PC-3 (cell line): ENCODE measurements around the gene CEP131. TPM values are rescaled to one million over a fixed set of nuclear protein-coding genes. Genes with fewer than 3 reads are reported as not detected.

Source experiments
- ATAC-seq: fragments of 200-7000 bp; cut with Tn5 transposase; 2 replicates; pipeline ENCODE4 v1.9.1; 2020; ENCODE audit warnings: mild to moderate bottlenecking, moderate library complexity
- BruUV-seq: library from RNA; stranded (reverse); fragments of 400-500 nt; replicated peaks from 2 replicates; lab custom pipeline; 2021; lab: Mats Ljungman, UMichigan
- CTCF ChIA-PET: fragments of 300-600 bp; sonication (Branson Sonifier 250); formaldehyde crosslinking; loops from one replicate; lab custom pipeline; 2022; ENCODE audit warnings: antibody characterized with exemption; lab: Charles Lee
- POLR2A ChIA-PET: fragments of 300-600 bp; sonication (Branson Sonifier 250); formaldehyde crosslinking; loops from one replicate; lab custom pipeline; 2022; ENCODE audit warnings: antibody characterized with exemption; ENCODE audit not compliant: unreplicated experiment; lab: Charles Lee
- DNase-seq: peaks from one replicate; pipeline ENCODE4 v3.0.0-alpha.2; 2015
- H2AFZ ChIP-seq: fragments of 300-600 bp; sonication (generic); 2 replicates; pipeline ENCODE4 v1.6.0; 2016; ENCODE audit warnings: antibody characterized with exemption, low read length
- H3F3A ChIP-seq: fragments of 300-600 bp; sonication (generic); one replicate; pipeline ENCODE4 v1.6.0; 2017; ENCODE audit warnings: antibody characterized with exemption, low read length, control low read depth, mild to moderate bottlenecking; ENCODE audit not compliant: unreplicated experiment
- H3K27ac ChIP-seq: fragments of 300-600 bp; sonication (generic); 2 replicates; pipeline ENCODE4 v1.5.1; 2016; ENCODE audit warnings: mild to moderate bottlenecking, low read length
- H3K27me3 ChIP-seq: fragments of 300-600 bp; sonication (generic); 2 replicates; pipeline ENCODE4 v1.6.1; 2016; ENCODE audit warnings: low read length, mixed read lengths
- H3K36me3 ChIP-seq: fragments of 300-600 bp; sonication (generic); 2 replicates; pipeline ENCODE4 v1.6.1; 2016; ENCODE audit warnings: low read depth, mixed run types, low read length, mixed read lengths
- H3K4me1 ChIP-seq: fragments of 300-600 bp; sonication (generic); 2 replicates; pipeline ENCODE4 v1.5.1; 2016; ENCODE audit warnings: low read length; ENCODE audit not compliant: insufficient read depth
- H3K4me2 ChIP-seq: fragments of 300-600 bp; sonication (generic); 2 replicates; pipeline ENCODE4 v1.6.0; 2016; ENCODE audit warnings: low read length
- H3K4me3 ChIP-seq: fragments of 300-600 bp; sonication (generic); 2 replicates; pipeline ENCODE4 v1.5.1; 2016; ENCODE audit warnings: mild to moderate bottlenecking, low read length, mixed read lengths
- H3K79me2 ChIP-seq: fragments of 300-600 bp; sonication (generic); 2 replicates; pipeline ENCODE4 v1.6.1; 2017; ENCODE audit warnings: low read length, mixed read lengths
- H3K9ac ChIP-seq: fragments of 300-600 bp; sonication (generic); 2 replicates; pipeline ENCODE4 v1.6.0; 2016; ENCODE audit warnings: mild to moderate bottlenecking, low read length
- H3K9me2 ChIP-seq: fragments of 300-600 bp; sonication (generic); replicated peaks from 2 replicates; pipeline ENCODE4 v1.6.1; 2016; ENCODE audit warnings: mixed run types, low read length, mixed read lengths
- H3K9me3 ChIP-seq: fragments of 300-600 bp; sonication (generic); 2 replicates; pipeline ENCODE4 v1.6.1; 2016; ENCODE audit warnings: low read length, mixed read lengths
- H4K20me1 ChIP-seq: fragments of 300-600 bp; sonication (generic); 2 replicates; pipeline ENCODE4 v1.6.1; 2016; ENCODE audit warnings: low read length, mixed read lengths
- EZH2 ChIP-seq: fragments of 300-600 bp; sonication (generic); IDR thresholded peaks from one replicate; pipeline ENCODE4 v1.6.1; 2017; ENCODE audit warnings: antibody characterized with exemption, mild to moderate bottlenecking, low read length; ENCODE audit not compliant: unreplicated experiment
- EZH2phosphoT487 ChIP-seq: fragments of 300-600 bp; sonication (generic); IDR thresholded peaks from 2 replicates; pipeline ENCODE4 v1.6.1; 2018; ENCODE audit warnings: mild to moderate bottlenecking, antibody characterized with exemption, low read length, borderline replicate concordance
- intact Hi-C: fragments of 100-400 bp; cut with micrococcal nuclease; formaldehyde crosslinking; loops from 2 replicates; pipeline ENCODE4 v1.9.0; 2023
- total RNA-seq: library from RNA; depleted of rRNA; stranded (reverse); fragments of >200 nt; gene quantifications from 2 replicates; pipeline ENCODE4 v1.2.3, GENCODE V29; 2014
- TF ChIP-seq, protein P1 (sequence below): fragments of 300-600 bp; sonication (generic); conservative IDR thresholded peaks from 2 replicates; pipeline ENCODE4 v1.5.1; 2017; ENCODE audit warnings: antibody characterized with exemption, low read depth, mild to moderate bottlenecking, low read length

Gene CEP131
- total RNA-seq, 1 experiment from 2014 or later, result 32.1 TPM

DNA sequence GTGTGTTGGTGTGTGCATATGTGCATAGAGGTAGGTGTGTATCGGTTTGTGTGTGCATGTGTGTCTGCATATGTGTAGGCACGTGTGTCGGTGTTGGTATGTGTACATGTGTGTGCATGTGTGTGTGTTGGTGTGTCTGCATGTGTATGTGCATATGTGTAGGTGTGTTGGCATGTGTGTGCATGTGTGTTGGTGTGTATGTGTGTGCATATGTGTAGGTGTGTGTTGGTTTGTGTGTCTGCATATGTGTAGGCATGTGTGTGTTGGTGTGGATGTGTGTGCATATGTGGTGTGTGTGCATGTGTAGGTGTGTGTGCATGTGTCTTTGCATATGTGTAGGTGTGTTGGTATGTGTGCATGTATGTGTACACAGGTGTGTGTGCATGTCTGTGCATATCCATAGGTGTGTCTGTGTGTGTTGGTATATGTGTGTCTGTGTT lies 52.9 kb downstream of the CEP131 start:
- CTCF ChIA-PET, result no interaction called here

DNA sequence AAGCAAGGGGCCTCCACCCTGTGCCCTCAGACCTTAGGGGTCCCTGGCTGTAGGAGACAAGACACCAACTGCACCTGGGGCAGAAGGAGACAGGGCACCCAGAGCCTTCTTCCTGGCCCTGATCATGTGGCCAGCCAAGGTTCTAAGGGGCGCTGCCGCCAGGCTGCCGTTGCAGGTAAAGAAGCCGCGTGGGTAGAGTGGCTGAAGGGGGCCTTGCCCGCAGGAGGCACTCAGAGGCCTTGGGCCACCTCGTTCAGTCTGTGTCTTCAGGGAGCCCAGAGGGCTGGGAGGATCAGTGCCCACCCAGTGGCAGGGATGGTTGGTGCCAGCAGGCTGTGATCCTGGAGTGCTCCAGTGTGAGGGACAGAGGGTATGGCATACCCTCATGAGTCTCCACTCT lies 55.1 kb downstream of the CEP131 start:
- Histone ChIP-seq H2AFZ (no peak overlapping the region), H3K9ac (no peak overlapping the region), H3K4me1 (no peaks in the 10 kb centered on the region), H3F3A (no peaks in the 10 kb centered on the region), H3K79me2 (no peaks in the 10 kb centered on the region), H3K27me3 (peaks cover 15% of the 10 kb centered on the region), H3K9me3 (no peaks in the 10 kb centered on the region), H3K9me2 (no peaks in the 10 kb centered on the region), H4K20me1 (no peaks in the 10 kb centered on the region), H3K36me3 (no peaks in the 10 kb centered on the region), H3K4me2 (no peak overlapping the region), H3K27ac (no peak overlapping the region), H3K4me3 (no peak overlapping the region)
- TF ChIP-seq EZH2phosphoT487 (no peak), EZH2 (no peak)
- TF ChIP-seq, protein P1, sequence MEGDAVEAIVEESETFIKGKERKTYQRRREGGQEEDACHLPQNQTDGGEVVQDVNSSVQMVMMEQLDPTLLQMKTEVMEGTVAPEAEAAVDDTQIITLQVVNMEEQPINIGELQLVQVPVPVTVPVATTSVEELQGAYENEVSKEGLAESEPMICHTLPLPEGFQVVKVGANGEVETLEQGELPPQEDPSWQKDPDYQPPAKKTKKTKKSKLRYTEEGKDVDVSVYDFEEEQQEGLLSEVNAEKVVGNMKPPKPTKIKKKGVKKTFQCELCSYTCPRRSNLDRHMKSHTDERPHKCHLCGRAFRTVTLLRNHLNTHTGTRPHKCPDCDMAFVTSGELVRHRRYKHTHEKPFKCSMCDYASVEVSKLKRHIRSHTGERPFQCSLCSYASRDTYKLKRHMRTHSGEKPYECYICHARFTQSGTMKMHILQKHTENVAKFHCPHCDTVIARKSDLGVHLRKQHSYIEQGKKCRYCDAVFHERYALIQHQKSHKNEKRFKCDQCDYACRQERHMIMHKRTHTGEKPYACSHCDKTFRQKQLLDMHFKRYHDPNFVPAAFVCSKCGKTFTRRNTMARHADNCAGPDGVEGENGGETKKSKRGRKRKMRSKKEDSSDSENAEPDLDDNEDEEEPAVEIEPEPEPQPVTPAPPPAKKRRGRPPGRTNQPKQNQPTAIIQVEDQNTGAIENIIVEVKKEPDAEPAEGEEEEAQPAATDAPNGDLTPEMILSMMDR, result no peak
- BruUV-seq, result no TSS peak
- ChIA-PET CTCF (no interaction called here), POLR2A (no interaction called here)
- intact Hi-C loops, result no loop called here
- DNase-seq (no peak), ATAC-seq (no peak)

More for the DNA sequence above, 52.9 kb downstream of the CEP131 start:
- ATAC-seq (no peak), DNase-seq (no peak)
- Histone ChIP-seq H3K27me3 (peaks cover 13% of the 10 kb centered on the region), H3K4me2 (no peak overlapping the region), H3K4me1 (no peaks in the 10 kb centered on the region), H3K36me3 (no peaks in the 10 kb centered on the region), H3K9ac (no peak overlapping the region), H2AFZ (no peak overlapping the region), H3K79me2 (no peaks in the 10 kb centered on the region), H3K27ac (no peak overlapping the region), H4K20me1 (no peaks in the 10 kb centered on the region), H3K4me3 (no peak overlapping the region), H3F3A (no peaks in the 10 kb centered on the region), H3K9me3 (no peaks in the 10 kb centered on the region), H3K9me2 (no peaks in the 10 kb centered on the region)
- intact Hi-C loops, result no loop called here
- POLR2A ChIA-PET, result no interaction called here
- TF ChIP-seq EZH2, result no peak
- TF ChIP-seq, protein P1, result no peak
- no TSS peak for BruUV-seq

DNA sequence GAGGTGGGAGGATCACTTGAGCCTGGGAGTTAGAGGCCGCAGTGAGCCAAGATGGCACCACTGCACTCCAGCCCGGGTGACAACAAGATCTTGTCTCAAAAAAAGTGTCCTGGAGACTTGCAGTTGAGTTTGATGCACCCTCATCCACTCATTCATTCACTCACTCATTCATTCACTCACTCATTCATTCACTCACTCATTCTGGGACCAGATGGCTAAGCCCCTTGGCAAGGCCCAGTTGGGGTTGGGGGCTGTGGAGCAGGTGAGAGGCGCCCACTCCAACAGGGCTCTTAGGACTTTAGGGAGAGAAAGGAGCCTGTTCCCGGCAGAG lies 55.6 kb downstream of the CEP131 start:
- Histone ChIP-seq H3F3A (no peaks in the 10 kb centered on the region), H3K9me2 (no peaks in the 10 kb centered on the region), H3K9me3 (no peaks in the 10 kb centered on the region), H3K36me3 (no peaks in the 10 kb centered on the region), H2AFZ (no peak overlapping the region), H4K20me1 (no peaks in the 10 kb centered on the region), H3K9ac (no peak overlapping the region), H3K79me2 (no peaks in the 10 kb centered on the region), H3K4me2 (no peak overlapping the region), H3K4me3 (no peak overlapping the region), H3K4me1 (no peaks in the 10 kb centered on the region), H3K27ac (no peak overlapping the region), H3K27me3 (peaks cover 15% of the 10 kb centered on the region)
- DNase-seq (no peak), ATAC-seq (no peak)
- POLR2A ChIA-PET, result no interaction called here
- no TSS peak for BruUV-seq
- CTCF ChIA-PET, result no interaction called here
- TF ChIP-seq, protein P1, result no peak
- TF ChIP-seq EZH2phosphoT487 (no peak), EZH2 (no peak)
- intact Hi-C loops, result no loop called here
